Measurements from ENCODE around the gene CCDC102A.

DNA sequence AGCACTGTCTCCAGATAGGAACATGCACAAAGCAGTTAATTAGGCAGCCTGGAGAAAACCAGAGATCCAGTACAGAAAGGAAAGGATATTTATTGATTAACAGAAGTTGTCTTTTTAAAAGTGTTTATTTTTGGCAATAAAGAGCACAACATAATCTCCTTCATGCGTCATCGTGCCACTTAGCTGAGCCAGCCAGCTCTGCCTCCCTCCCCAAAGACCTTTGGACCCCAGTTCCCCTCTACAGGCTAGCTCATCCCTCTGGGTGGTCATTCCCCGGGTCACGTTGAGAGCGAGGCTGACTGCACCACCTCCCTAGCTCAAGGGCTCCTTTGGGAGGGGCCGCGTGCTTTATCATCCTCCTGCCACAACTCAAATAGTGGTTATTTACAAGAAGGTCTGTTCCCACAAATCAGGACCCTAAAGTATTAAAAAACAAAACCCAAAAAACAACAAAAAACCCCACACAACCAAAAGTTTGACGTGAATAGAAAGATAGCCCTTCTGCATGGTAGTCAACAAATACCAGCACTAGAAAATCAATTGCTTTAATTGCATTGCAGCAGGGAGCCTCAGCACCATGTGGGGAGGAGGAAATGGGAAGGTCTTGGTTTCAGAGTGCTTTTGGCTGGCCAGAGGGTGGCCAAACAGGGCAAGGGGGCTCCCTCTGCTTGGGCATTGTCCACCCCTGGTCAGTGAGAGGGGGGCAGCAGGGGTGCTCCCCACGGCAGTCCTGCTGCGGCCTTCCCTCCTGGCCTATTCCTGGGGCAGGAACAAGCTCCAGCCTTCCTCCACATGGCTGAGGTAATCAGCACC, 64.3 kb downstream of the CCDC102A start:
- peak in 1 of 2 donors; percentile 39 for TF ChIP-seq POLR2A (IDR thresholded peaks at IDR 0.05)
- TF ChIP-seq, protein P1, sequence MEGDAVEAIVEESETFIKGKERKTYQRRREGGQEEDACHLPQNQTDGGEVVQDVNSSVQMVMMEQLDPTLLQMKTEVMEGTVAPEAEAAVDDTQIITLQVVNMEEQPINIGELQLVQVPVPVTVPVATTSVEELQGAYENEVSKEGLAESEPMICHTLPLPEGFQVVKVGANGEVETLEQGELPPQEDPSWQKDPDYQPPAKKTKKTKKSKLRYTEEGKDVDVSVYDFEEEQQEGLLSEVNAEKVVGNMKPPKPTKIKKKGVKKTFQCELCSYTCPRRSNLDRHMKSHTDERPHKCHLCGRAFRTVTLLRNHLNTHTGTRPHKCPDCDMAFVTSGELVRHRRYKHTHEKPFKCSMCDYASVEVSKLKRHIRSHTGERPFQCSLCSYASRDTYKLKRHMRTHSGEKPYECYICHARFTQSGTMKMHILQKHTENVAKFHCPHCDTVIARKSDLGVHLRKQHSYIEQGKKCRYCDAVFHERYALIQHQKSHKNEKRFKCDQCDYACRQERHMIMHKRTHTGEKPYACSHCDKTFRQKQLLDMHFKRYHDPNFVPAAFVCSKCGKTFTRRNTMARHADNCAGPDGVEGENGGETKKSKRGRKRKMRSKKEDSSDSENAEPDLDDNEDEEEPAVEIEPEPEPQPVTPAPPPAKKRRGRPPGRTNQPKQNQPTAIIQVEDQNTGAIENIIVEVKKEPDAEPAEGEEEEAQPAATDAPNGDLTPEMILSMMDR (IDR thresholded peaks at IDR 0.05) = no peak
